NCI-H2107 treated with DMSO at 0.1 percent for 48 hours (cell line): ENCODE measurements around the gene LAP3.
"Not testable (repeated sequence)": the region's sequence is repeated elsewhere in the genome, so short reads cannot be mapped to it uniquely, and the experiment has no call there.

Experiments used
- DNase-seq: peaks from one replicate; lab custom pipeline; 2025; ENCODE audit not compliant: unreplicated experiment; lab: John Stamatoyannopoulos, UW

The LAP3 gene

DNA sequence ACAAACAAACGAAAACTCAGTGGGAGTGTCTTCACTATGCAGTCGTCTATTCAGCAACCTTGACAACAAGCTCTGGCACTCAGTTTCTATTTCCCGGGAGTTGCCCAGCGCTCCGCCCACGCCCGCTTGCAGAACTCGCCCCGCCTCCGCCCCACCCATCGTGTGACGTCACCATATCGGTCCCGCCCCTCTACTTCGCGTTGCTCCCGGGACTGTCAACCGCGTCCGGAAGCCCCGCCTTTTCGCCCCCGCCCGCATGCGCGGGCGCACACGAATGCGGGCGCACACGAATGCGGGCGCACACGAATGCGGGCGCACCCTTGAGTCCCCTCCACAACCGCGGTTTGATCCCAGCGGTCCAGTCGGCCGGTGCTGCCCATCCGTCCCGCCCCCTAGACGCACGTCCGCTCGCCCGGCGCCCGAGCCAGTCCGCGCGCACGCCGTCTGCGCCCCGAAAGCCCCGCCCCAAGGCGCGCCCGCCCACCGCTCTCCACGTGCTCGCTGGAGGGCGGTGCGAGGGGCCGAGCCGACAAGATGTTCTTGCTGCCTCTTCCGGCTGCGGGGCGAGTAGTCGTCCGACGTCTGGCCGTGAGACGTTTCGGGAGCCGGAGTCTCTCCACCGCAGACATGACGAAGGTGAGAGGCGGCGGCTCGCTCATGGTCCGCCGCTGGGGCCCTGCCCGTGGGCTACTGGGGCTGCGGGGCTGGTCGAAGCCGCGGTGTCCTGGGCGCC is at the start of gene LAP3:
TSS of gene LAP3 (plus strand) at position 267 of the 733 bp plus-strand sequence. CDS start at position 535, 268 bp downstream.
- DNase-seq, result peak; percentile 80

DNA sequence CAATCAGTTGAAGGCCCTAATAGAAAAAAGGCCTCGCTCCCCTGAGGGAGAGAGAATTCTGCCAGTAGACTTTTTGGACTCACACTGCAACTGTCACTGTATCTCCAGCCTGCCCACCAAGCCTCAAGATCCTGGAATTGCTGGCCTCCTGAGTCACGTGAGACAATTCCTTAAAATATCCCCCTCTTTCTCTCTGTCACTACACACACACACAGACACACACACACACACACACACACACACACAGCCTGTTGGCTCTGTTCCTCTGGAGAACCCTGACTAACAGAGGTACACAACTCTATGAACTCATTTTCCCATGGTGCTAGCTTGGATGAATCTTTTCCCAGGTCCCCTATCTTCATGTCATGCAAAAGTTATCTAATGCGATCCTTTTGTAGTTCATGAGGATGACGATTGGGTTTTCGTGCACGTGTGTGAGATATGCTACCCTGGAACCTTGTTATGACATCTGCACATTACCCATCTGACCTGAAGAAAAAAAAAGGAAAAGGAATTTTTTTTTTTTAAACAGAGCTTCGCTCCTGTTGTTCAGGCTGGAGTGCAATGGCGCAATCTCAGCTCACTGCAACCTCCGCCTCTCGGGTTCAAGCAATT is 48.3 kb upstream of the LAP3 start:
- no peak for DNase-seq

- no peak for DNase-seq
These were observed 45.3 kb upstream of the LAP3 start for GRCh38 chr4:17531538-17532285.

DNA sequence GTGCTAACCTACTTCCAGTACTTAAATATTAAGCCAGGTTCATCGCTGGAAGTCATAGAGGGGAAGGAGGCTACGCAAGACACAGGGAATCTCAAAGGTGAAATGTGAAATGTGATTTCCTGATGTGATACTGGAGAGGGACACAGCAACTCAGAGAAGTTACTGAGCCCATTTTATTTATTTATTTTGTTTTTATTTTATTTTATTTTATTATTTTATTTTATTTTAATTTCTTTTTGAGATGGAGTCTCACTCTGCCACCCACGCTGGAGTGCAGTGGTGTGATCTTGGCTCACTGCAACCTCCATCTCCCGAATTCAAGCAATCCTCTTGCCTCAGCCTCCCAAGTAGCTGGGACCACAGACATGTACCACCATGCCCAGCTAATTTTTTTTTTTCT is 42.3 kb upstream of the LAP3 start:
- DNase-seq, result no peak

DNA sequence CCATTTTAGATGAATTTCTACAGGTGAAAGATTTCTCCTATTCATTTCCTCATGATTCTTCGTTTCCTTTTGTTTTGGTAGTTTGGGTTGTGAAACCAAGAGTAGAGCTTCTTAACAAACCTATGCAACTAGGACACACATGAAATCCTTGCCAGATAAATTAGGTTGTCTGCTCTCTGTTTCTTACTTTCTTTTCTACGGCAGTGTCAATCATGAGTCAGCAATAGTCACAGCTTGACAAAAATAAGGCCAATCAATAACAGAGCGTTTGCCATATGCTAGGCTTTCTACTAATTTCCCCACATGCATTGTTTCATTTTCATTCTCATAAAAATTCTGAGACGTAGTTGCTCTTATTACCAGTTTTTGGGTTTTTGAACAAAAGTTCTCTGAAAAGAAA is 41.8 kb upstream of the LAP3 start:
- no peak for DNase-seq

DNA sequence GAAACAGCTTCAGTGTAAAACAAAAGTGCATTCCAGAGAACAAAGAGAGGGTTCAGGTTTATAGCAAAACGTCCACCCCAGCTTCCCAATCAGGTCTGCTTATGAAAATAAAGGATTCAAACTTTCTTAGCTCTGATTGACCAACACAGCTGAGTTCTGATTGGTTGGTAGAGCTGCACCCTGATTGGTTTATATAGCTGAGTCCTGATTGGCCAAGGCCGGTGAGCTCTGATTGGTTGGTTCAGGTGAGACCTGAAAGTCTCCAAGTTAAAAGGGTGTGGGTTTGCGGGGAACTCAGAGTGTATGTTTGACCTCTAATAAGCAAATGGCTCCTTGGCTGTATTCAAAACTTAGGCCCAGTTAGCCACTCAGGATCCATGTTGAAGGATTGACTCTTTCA is 41.1 kb upstream of the LAP3 start:
- DNase-seq, result no peak

GRCh38 chr4:17537060-17537459 is 39.9 kb upstream of the LAP3 start:
- not testable (repeated sequence) for DNase-seq

DNA sequence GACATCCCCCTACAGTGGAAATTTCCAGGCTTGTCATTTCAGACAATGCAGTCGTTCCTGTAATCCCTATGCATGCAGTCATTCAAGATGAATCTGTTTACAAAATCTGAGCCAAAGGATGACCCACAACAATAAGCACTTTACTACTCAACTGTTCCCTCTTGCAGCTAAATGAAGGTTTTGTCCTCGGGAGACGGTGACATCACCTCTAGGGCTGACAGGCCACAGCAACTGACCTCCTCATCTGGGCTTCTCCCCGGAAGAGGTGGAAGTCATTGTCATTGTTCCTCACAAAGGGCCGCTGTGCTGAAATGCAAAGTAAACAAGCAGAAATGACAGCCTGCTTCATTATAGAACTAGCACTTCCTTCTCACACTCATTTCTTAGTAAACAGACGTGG is 32.8 kb upstream of the LAP3 start:
- no peak for DNase-seq

GRCh38 chr4:17544831-17545234 is 32.2 kb upstream of the LAP3 start:
- DNase-seq, result no peak

DNA sequence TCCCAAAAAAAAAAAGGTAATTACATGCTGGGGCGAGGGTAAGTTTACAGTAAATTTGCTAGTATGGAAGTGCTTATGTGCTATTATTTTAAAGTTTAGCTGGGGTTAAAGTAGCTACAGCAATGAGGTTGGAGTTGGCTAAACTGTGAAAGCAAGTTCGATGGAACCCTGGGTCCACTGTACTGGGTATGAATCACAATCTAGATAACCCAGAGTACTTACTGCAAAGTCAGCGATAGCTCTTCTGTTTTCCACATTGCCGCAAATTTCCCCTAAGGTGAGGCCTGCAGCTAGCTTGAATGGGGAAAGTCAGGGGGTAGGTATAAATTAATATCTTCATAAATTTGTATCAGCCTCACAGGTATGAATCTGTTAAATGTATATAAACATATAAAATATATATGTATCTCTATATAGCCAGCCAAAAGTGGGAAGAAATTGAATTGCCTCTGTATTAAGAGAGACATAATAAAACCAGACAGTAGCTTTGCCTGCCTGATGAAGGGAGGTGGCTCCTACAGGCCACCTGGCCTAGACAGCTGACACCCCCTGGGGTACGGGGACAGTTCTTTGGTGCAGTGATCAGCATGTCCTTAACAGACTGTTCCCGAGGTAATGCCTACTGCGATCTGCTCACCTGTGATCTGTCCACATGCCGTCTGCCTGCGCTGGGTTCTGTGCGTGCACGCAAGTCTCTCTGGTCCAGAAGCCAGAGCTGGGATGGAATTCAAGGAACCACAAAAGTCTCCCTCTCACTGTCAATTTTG is 31.4 kb upstream of the LAP3 start:
- DNase-seq, result no peak

- DNase-seq, result no peak
These were observed 30.8 kb upstream of the LAP3 start for GRCh38 chr4:17546222-17546621.

DNA sequence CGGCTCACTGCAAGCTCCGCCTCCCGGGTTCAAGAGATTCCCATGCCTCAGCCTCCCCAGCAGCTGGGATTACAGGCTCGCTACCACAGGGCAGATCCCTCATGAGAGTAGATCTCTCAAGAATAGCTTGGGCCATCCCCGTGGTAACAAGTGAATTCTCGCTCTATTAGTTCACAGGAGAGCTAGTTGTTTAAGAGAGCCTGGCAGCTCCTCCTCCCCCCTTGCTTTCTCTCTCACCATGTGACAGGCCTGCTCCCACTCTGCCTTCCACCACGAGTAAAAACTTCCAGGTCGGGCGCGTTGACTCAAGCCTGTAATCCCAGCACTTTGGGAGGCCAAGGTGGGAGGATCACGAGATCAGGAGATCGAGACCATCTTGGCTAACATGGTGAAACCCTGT is 30.3 kb upstream of the LAP3 start:
- no peak for DNase-seq

GRCh38 chr4:17550549-17550948 is 26.4 kb upstream of the LAP3 start:
- DNase-seq, result no peak

- no peak for DNase-seq
These were observed 24.6 kb upstream of the LAP3 start for GRCh38 chr4:17552427-17552826.

DNA sequence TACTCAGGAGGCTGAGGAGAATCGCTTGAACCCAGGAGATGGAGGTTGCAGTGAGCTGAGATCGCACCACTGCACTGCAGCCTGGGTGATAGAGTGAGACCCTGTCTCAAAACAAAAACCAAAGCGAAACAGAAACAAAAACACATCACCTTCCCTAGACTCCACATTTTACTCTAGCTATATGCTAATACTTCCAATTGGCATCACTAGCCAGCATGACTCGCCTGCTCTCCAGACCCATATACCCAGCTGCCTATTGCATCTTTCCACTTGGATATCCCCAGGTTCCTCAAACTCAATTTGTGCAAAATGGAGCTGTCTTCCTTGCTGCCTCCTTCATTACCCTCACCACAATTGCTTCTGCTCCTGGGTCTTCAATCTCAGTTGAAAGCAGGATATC is 22.4 kb upstream of the LAP3 start:
- DNase-seq, result no peak

GRCh38 chr4:17556498-17556897 is 20.5 kb upstream of the LAP3 start:
- no peak for DNase-seq

DNA sequence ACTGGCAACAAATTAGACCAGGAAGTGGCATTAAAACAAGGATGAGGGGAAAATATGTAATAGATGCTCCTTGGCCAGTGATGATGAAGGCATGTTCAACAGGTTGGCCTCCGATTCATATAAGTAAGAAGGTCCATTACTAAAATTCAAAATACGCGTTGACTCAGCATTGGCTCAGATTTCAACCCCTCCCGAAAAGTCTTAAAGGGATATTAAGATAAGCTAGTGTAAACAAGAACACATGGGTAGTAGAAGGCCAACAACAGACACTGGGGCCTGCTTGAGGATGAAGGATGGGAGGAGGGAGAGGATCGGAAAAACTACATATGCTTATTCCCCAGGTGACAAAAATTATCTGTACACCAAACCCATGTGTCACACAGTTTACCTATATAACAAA is 19.1 kb upstream of the LAP3 start:
- no peak for DNase-seq

- DNase-seq, result no peak
These were observed 17.9 kb upstream of the LAP3 start for GRCh38 chr4:17558941-17559708.

- no peak for DNase-seq
These were observed 17.3 kb upstream of the LAP3 start for GRCh38 chr4:17559709-17560048.

DNA sequence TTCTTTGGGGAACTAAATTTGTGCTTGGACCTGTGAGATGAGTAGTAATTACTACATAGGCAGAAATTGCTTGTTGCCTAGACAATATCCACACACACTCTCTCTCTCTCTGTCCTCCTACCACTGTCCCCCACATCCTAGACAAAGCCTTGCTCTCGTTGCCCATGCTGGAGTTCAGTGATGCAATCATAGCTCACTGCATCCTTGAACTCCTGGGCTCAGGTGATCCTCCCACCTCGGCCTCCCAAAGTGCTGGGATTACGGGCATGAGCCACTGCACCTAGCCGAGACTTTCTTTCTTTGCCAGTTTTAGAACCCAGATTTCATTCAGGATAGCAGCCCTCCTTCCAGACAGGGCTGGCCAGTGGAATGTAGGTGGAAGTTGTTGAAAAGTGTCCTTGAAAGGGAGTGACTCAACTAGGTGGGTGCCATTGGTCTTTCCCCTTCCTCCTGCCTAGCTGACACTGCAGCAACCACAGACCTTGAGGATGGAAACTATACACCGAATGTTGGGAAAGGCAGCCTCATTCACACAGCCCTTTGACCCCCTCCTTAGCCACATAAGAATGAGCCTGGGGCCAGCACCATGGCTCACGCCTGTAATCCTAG is 16.8 kb upstream of the LAP3 start:
- DNase-seq, result no peak
